Measurements from ENCODE around the gene NBEA. TPM values are rescaled to one million over a fixed set of nuclear protein-coding genes. Genes with fewer than 3 reads are reported as not detected.
A peak's percentile ranks its signal among the peaks of the same experiment; 100 is the strongest.
"Not testable (repeated sequence)": the region's sequence is repeated elsewhere in the genome, so short reads cannot be mapped to it uniquely, and the experiment has no call there.

NBEA gene
- total RNA-seq, 1 donor from 2014 or later: 0.14 TPM

GRCh38 chr13:35392768-35393167, 450.7 kb downstream of the NBEA start:
- Mint-ChIP-seq H3K36me3 (ENCODE audit: low read depth) (no peaks in the 10 kb centered on the region), H3K27me3 (no peaks in the 10 kb centered on the region), H3K9me3 (no peaks in the 10 kb centered on the region), H3K27ac (no peak overlapping the region), H3K4me3 (no peak overlapping the region), H3K4me1 (no peaks in the 10 kb centered on the region)
- intact Hi-C loops (cut with micrococcal nuclease): no loop called here
- no peak for DNase-seq

- no peak overlapping the region for H3K4me3 Mint-ChIP-seq
- no peaks in the 10 kb centered on the region for H3K4me1 Mint-ChIP-seq
- H3K36me3 Mint-ChIP-seq (ENCODE audit: low read depth): no peaks in the 10 kb centered on the region
- intact Hi-C loops (cut with micrococcal nuclease): no loop called here
- H3K27me3 Mint-ChIP-seq: no peaks in the 10 kb centered on the region
- no peak overlapping the region for H3K27ac Mint-ChIP-seq
- no peaks in the 10 kb centered on the region for H3K9me3 Mint-ChIP-seq
- no peak for DNase-seq
Measured at GRCh38 chr13:35393886-35394285, 451.8 kb downstream of the NBEA start.

- H3K36me3 Mint-ChIP-seq (ENCODE audit: low read depth); H3K9me3 Mint-ChIP-seq; DNase-seq; H3K4me3 Mint-ChIP-seq; H3K27me3 Mint-ChIP-seq; H3K4me1 Mint-ChIP-seq; H3K27ac Mint-ChIP-seq; intact Hi-C loops (cut with micrococcal nuclease): not testable (repeated sequence)
Measured at GRCh38 chr13:35408285-35408684, 466.2 kb downstream of the NBEA start.

- Mint-ChIP-seq H3K36me3 (ENCODE audit: low read depth) (no peaks in the 10 kb centered on the region), H3K9me3 (peaks cover 2% of the 10 kb centered on the region), H3K4me1 (no peaks in the 10 kb centered on the region), H3K27me3 (no peaks in the 10 kb centered on the region), H3K4me3 (no peak overlapping the region), H3K27ac (no peak overlapping the region)
- intact Hi-C loops (cut with micrococcal nuclease): no loop called here
- DNase-seq: no peak
Measured at GRCh38 chr13:35411059-35411744, 469.1 kb downstream of the NBEA start.

- no peaks in the 10 kb centered on the region for H3K4me1 Mint-ChIP-seq
Measured at GRCh38 chr13:35448465-35448864, 506.4 kb downstream of the NBEA start.

GRCh38 chr13:35449821-35450220, 507.8 kb downstream of the NBEA start:
- Mint-ChIP-seq H3K27ac (no peak overlapping the region), H3K9me3 (no peaks in the 10 kb centered on the region), H3K27me3 (no peaks in the 10 kb centered on the region), H3K4me3 (no peak overlapping the region), H3K36me3 (ENCODE audit: low read depth) (no peaks in the 10 kb centered on the region), H3K4me1 (no peaks in the 10 kb centered on the region)
- intact Hi-C loops (cut with micrococcal nuclease): no loop called here
- DNase-seq: no peak

More at GRCh38 chr13:35448465-35448864, 506.4 kb downstream of the NBEA start:
- DNase-seq: no peak
- Mint-ChIP-seq H3K27me3 (no peaks in the 10 kb centered on the region), H3K4me3 (no peak overlapping the region), H3K27ac (no peak overlapping the region), H3K36me3 (ENCODE audit: low read depth) (no peaks in the 10 kb centered on the region), H3K9me3 (no peaks in the 10 kb centered on the region)
- intact Hi-C loops (cut with micrococcal nuclease): no loop called here

- intact Hi-C loops (cut with micrococcal nuclease): no loop called here
- Mint-ChIP-seq H3K9me3 (no peaks in the 10 kb centered on the region), H3K27me3 (no peaks in the 10 kb centered on the region), H3K27ac (no peak overlapping the region), H3K4me1 (no peaks in the 10 kb centered on the region), H3K36me3 (ENCODE audit: low read depth) (no peaks in the 10 kb centered on the region), H3K4me3 (no peak overlapping the region)
- no peak for DNase-seq
Measured at GRCh38 chr13:35455022-35455421, 513.0 kb downstream of the NBEA start.

- Mint-ChIP-seq H3K9me3 (no peaks in the 10 kb centered on the region), H3K4me3 (no peak overlapping the region), H3K4me1 (no peaks in the 10 kb centered on the region), H3K27me3 (no peaks in the 10 kb centered on the region), H3K27ac (no peak overlapping the region), H3K36me3 (ENCODE audit: low read depth) (no peaks in the 10 kb centered on the region)
- no peak for DNase-seq
- intact Hi-C loops (cut with micrococcal nuclease): no loop called here
Measured at GRCh38 chr13:35457258-35457657, 515.2 kb downstream of the NBEA start.

GRCh38 chr13:35460061-35460460, 518.0 kb downstream of the NBEA start:
- no peaks in the 10 kb centered on the region for H3K36me3 Mint-ChIP-seq (ENCODE audit: low read depth)

GRCh38 chr13:35465371-35465770, 523.3 kb downstream of the NBEA start:
- no peak overlapping the region for H3K4me3 Mint-ChIP-seq
- no peak overlapping the region for H3K27ac Mint-ChIP-seq
- DNase-seq: no peak
- intact Hi-C loops (cut with micrococcal nuclease): no loop called here
- peaks cover 21% of the 10 kb centered on the region for H3K27me3 Mint-ChIP-seq
- peaks cover 6% of the 10 kb centered on the region for H3K9me3 Mint-ChIP-seq
- no peaks in the 10 kb centered on the region for H3K4me1 Mint-ChIP-seq
- peaks cover 3% of the 10 kb centered on the region for H3K36me3 Mint-ChIP-seq (ENCODE audit: low read depth)

More at GRCh38 chr13:35460061-35460460, 518.0 kb downstream of the NBEA start:
- intact Hi-C loops (cut with micrococcal nuclease): no loop called here
- Mint-ChIP-seq H3K27me3 (peaks cover 3% of the 10 kb centered on the region), H3K4me3 (no peak overlapping the region), H3K4me1 (no peaks in the 10 kb centered on the region), H3K27ac (no peak overlapping the region), H3K9me3 (no peaks in the 10 kb centered on the region)
- no peak for DNase-seq

GRCh38 chr13:35468195-35468594, 526.1 kb downstream of the NBEA start:
- H3K27me3 Mint-ChIP-seq: peaks cover 43% of the 10 kb centered on the region
- H3K36me3 Mint-ChIP-seq (ENCODE audit: low read depth): peaks cover 4% of the 10 kb centered on the region
- no peak overlapping the region for H3K4me3 Mint-ChIP-seq
- peaks cover 19% of the 10 kb centered on the region for H3K9me3 Mint-ChIP-seq
- intact Hi-C loops (cut with micrococcal nuclease): no loop called here
- DNase-seq: no peak
- no peak overlapping the region for H3K27ac Mint-ChIP-seq
- H3K4me1 Mint-ChIP-seq: peaks cover 2% of the 10 kb centered on the region

- Mint-ChIP-seq H3K27me3 (peaks cover 52% of the 10 kb centered on the region), H3K4me1 (peaks cover 4% of the 10 kb centered on the region), H3K36me3 (ENCODE audit: low read depth) (peaks cover 4% of the 10 kb centered on the region), H3K9me3 (peaks cover 25% of the 10 kb centered on the region), H3K27ac (no peak overlapping the region), H3K4me3 (no peak overlapping the region)
- intact Hi-C loops (cut with micrococcal nuclease): loop anchor here (1.0 to 10.0 kb wide), 2 partner anchors 9 to 525 kb away; partner anchors contain the start of gene NBEA
- DNase-seq: no peak
Measured at GRCh38 chr13:35469806-35470525, 527.9 kb downstream of the NBEA start.

GRCh38 chr13:35470671-35471661, 528.9 kb downstream of the NBEA start:
- peaks cover 62% of the 10 kb centered on the region for H3K27me3 Mint-ChIP-seq
- H3K4me1 Mint-ChIP-seq: peaks cover 14% of the 10 kb centered on the region
- H3K27ac Mint-ChIP-seq: peak overlapping the region; percentile 34
- peaks cover 7% of the 10 kb centered on the region for H3K36me3 Mint-ChIP-seq (ENCODE audit: low read depth)
- peaks cover 26% of the 10 kb centered on the region for H3K9me3 Mint-ChIP-seq
- no peak for DNase-seq
- peak overlapping the region; percentile 37 for H3K4me3 Mint-ChIP-seq
- intact Hi-C loops (cut with micrococcal nuclease): loop anchor here (1.0 to 10.0 kb wide), 2 partner anchors 8 to 526 kb away; partner anchors contain the start of gene NBEA
